ENCODE data around the gene CBX4. TPM values are rescaled to one million over a fixed set of nuclear protein-coding genes. Genes with fewer than 3 reads are reported as not detected.

Gene CBX4
- total and polyA plus RNA-seq, 10 of the 15 experiments (the other 5 are each of a cell fraction or from before 2014, with no cell fraction given), result 0.69 to 24.6 (median 4.2) TPM

- Histone ChIP-seq H3K9me3 (replicated peaks; ENCODE audit: control insufficient read depth, insufficient read depth, low read length) (no peaks in the 10 kb centered on the region), H4K20me1 (ENCODE audit: control insufficient read depth, insufficient read depth) (no peaks in the 10 kb centered on the region), H3K27me3 (replicated peaks in 1 of 2; ENCODE audit: control insufficient read depth in 2 of 2, insufficient read depth in 2 of 2, low read length in 1 of 2) (peaks cover 0 to 13% of the 10 kb centered on the region in 2 experiments; a peak in 3 of 4 replicates), H3K27ac (ENCODE audit: control insufficient read depth, insufficient read depth) (no peak overlapping the region), H3K4me3 (no peak overlapping the region), H3K79me2 (ENCODE audit: control insufficient read depth, insufficient read depth, low read length) (no peaks in the 10 kb centered on the region), H3K36me3 (ENCODE audit: control insufficient read depth in 2 of 2, insufficient read depth in 2 of 2, low read length in 1 of 2) (no peaks in the 10 kb centered on the region), H3K4me1 (ENCODE audit: control insufficient read depth, insufficient read depth, low read length) (no peaks in the 10 kb centered on the region), H3K9ac (ENCODE audit: control insufficient read depth, insufficient read depth, low read length) (no peak overlapping the region), H2AFZ (ENCODE audit: control insufficient read depth, low read depth, low read length) (no peak overlapping the region), H3K4me2 (ENCODE audit: control insufficient read depth, insufficient read depth) (no peak overlapping the region)
- WGBS (ENCODE audit: insufficient coverage, insufficient replicate concordance, low lambda C conversion rate, missing lambda C conversion rate), result 20% methylated on average over 8 of the region's 8 CpGs
- ATAC-seq (no peak), DNase-seq (ENCODE audit: low read depth, low spot score) (no peak), FAIRE-seq (no peak)
- ChIA-PET RAD21 (ENCODE audit: unreplicated experiment) (interaction anchor here (0.6 to 0.7 kb wide), 2 partner anchors 106 to 121 kb away, joined by 3 read pairs; no protein-coding TSS in a partner anchor), SMC1A (ENCODE audit: uncharacterized antibody, unreplicated experiment) (interaction anchor here (0.7 kb wide), 1 partner anchor 54 kb away, joined by 3 read pairs; no protein-coding TSS in a partner anchor), POLR2A (interaction anchor here (0.7 kb wide), 1 partner anchor 107 kb away, joined by 3 read pairs; no protein-coding TSS in a partner anchor), CTCF (interaction anchor here (0.5 to 2.0 kb wide), 3 partner anchors 10 to 124 kb away, joined by 3 to 7 read pairs (median 3); partner anchors contain the start of gene CBX4)
- in situ Hi-C loops (cut with MboI), result no loop called here
- TF ChIP-seq RFX5 (IDR thresholded peaks at IDR 0.05; ENCODE audit: low read depth, low read length), result no peak
- intact Hi-C loops (cut with micrococcal nuclease; ENCODE audit: unreplicated experiment), result loop anchor here (5.0 to 10.0 kb wide), 2 partner anchors 72 to 125 kb away; no protein-coding TSS in a partner anchor
- no TSS peak for BruUV-seq (replicated peaks)
Observed at GRCh38 chr17:79849953-79850352, 10.7 kb upstream of the CBX4 start.

- ChIA-PET SMC1A (ENCODE audit: uncharacterized antibody, unreplicated experiment) (interaction anchor here (0.8 kb wide), 1 partner anchor 73 kb away, joined by 3 read pairs; no protein-coding TSS in a partner anchor), CTCF (interaction anchor here (1.0 to 1.9 kb wide), 3 partner anchors 107 to 122 kb away, joined by 3 to 9 read pairs (median 4); no protein-coding TSS in a partner anchor), POLR2A (interaction anchor here (1.5 kb wide), 1 partner anchor 9 kb away, joined by 6 read pairs; the partner anchor contains the start of gene CBX4), RAD21 (ENCODE audit: unreplicated experiment) (no interaction called here)
- no peak for DNase-seq (ENCODE audit: low read depth, low spot score)
- Histone ChIP-seq H2AFZ (ENCODE audit: control insufficient read depth, low read depth, low read length) (no peak overlapping the region), H3K9ac (ENCODE audit: control insufficient read depth, insufficient read depth, low read length) (no peak overlapping the region), H3K36me3 (ENCODE audit: control insufficient read depth in 2 of 2, insufficient read depth in 2 of 2, low read length in 1 of 2) (no peaks in the 10 kb centered on the region), H3K79me2 (ENCODE audit: control insufficient read depth, insufficient read depth, low read length) (no peaks in the 10 kb centered on the region), H3K9me3 (replicated peaks; ENCODE audit: control insufficient read depth, insufficient read depth, low read length) (no peaks in the 10 kb centered on the region), H3K4me3 (no peak overlapping the region), H3K27me3 (replicated peaks in 1 of 2; ENCODE audit: control insufficient read depth in 2 of 2, insufficient read depth in 2 of 2, low read length in 1 of 2) (peaks cover 2 to 22% of the 10 kb centered on the region in 2 experiments), H3K4me1 (ENCODE audit: control insufficient read depth, insufficient read depth, low read length) (no peaks in the 10 kb centered on the region), H3K4me2 (ENCODE audit: control insufficient read depth, insufficient read depth) (no peak overlapping the region), H3K27ac (ENCODE audit: control insufficient read depth, insufficient read depth) (no peak overlapping the region), H4K20me1 (ENCODE audit: control insufficient read depth, insufficient read depth) (no peaks in the 10 kb centered on the region)
- no TSS peak for BruUV-seq (replicated peaks)
- 39% methylated on average over 8 of the region's 8 CpGs for WGBS (ENCODE audit: insufficient coverage, insufficient replicate concordance, low lambda C conversion rate, missing lambda C conversion rate)
- TF ChIP-seq CBX3 (IDR thresholded peaks at IDR 0.05; ENCODE audit: borderline replicate concordance, low read depth) (no peak), POLR2A (IDR thresholded peaks at IDR 0.05; ENCODE audit: low read depth, low read length) (no peak), ZNF622 (IDR thresholded peaks at IDR 0.05) (no peak), POU2F2 (IDR thresholded peaks at IDR 0.05; ENCODE audit: borderline replicate concordance, low read depth, low read length) (no peak), ZNF24 (IDR thresholded peaks at IDR 0.05) (no peak)
- intact Hi-C loops (cut with micrococcal nuclease; ENCODE audit: unreplicated experiment), result loop anchor here (5.0 to 10.0 kb wide), 2 partner anchors 74 to 126 kb away; no protein-coding TSS in a partner anchor
- in situ Hi-C loops (cut with MboI), result no loop called here
- FAIRE-seq, result no peak
- ATAC-seq, result no peak
Observed at GRCh38 chr17:79848370-79848766, 9.1 kb upstream of the CBX4 start.
